Gastroesophageal sphincter (tissue), 4 donors: Measurements from ENCODE around the gene EFNA2. TPM values are rescaled to one million over a fixed set of nuclear protein-coding genes. Genes with fewer than 3 reads are reported as not detected.
A peak's percentile ranks its signal among the peaks of the same experiment; 100 is the strongest.

Source experiments
- ATAC-seq: fragments of 150-250 bp; one replicate; pipeline ENCODE4 v1.9.1; 2016; ENCODE audit warnings: mild to moderate bottlenecking, moderate library complexity
- H3K27ac ChIP-seq, 4 donors: fragments of 200-600 bp; sonication (generic) in 3 of 4; 1 replicate in 3 of 4; 2 replicates in 1 of 4; pipeline ENCODE4 v1.5.1; 2016 to 2019
- H3K27me3 ChIP-seq: fragments of 200-600 bp; sonication (generic); one replicate; pipeline ENCODE4 v1.5.1; 2019
- H3K36me3 ChIP-seq, 2 donors: fragments of 200-600 bp; sonication (generic); one replicate each; pipeline ENCODE4 v1.5.1; 2019; ENCODE audit warnings: control low read depth in 1 of 2
- H3K4me1 ChIP-seq, 3 donors: fragments of 200-600 bp; sonication (generic); 1 replicate in 2 of 3; 2 replicates in 1 of 3; pipeline ENCODE4 v1.5.1; 2016 to 2019; ENCODE audit warnings: control low read depth in 2 of 3
- H3K4me3 ChIP-seq, 2 donors: fragments of 200-600 bp; sonication (generic); one replicate each; pipeline ENCODE4 v1.5.1; 2019; ENCODE audit warnings: mild to moderate bottlenecking in 1 of 2, moderate library complexity in 1 of 2
- H3K9me3 ChIP-seq, 3 donors: fragments of 200-600 bp; sonication (generic); one replicate each; pipeline ENCODE4 v1.5.1; 2017 to 2019; ENCODE audit warnings: control low read depth in 2 of 3
- EP300 ChIP-seq: sonication (generic); formaldehyde crosslinking; IDR thresholded peaks from one replicate; pipeline ENCODE4 v1.6.1; 2017; ENCODE audit warnings: antibody characterized with exemption, mild to moderate bottlenecking
- POLR2A ChIP-seq, 2 donors: fragments of 450-650 bp; IDR thresholded peaks; one replicate each; pipeline ENCODE4 v1.6.1; 2017; ENCODE audit warnings: antibody characterized with exemption in 2 of 2, mild to moderate bottlenecking in 2 of 2, moderate library complexity in 1 of 2
- POLR2AphosphoS5 ChIP-seq: sonication (generic); formaldehyde crosslinking; IDR thresholded peaks from one replicate; pipeline ENCODE4 v1.6.1; 2017; ENCODE audit warnings: antibody characterized with exemption
- WGBS, 2 donors: methylation state at CpG; one replicate each; pipeline ENCODE4 v1.1.5; 2018; ENCODE audit warnings: low coverage in 1 of 2; 5-methylcytosine and 5-hydroxymethylcytosine counted together
- total RNA-seq, 4 donors: library from RNA; depleted of rRNA; stranded (reverse); fragments of >200 nt; gene quantifications; one replicate each; pipeline ENCODE4 v1.1.0, GENCODE V29; 2016
- TF ChIP-seq, protein P1 (sequence below), 4 experiments: fragments of 200-600 bp in 2 of 4; fragments of 450-650 bp in 2 of 4; sonication (generic) in 1 of 4; IDR thresholded peaks; one replicate each; pipeline ENCODE4 v1.5.1; 2017 to 2019; ENCODE audit warnings: antibody characterized with exemption in 4 of 4, mild to moderate bottlenecking in 2 of 4, moderate library complexity in 2 of 4

EFNA2 gene
- total RNA-seq, 4 donors from 2014 or later: not detected

DNA sequence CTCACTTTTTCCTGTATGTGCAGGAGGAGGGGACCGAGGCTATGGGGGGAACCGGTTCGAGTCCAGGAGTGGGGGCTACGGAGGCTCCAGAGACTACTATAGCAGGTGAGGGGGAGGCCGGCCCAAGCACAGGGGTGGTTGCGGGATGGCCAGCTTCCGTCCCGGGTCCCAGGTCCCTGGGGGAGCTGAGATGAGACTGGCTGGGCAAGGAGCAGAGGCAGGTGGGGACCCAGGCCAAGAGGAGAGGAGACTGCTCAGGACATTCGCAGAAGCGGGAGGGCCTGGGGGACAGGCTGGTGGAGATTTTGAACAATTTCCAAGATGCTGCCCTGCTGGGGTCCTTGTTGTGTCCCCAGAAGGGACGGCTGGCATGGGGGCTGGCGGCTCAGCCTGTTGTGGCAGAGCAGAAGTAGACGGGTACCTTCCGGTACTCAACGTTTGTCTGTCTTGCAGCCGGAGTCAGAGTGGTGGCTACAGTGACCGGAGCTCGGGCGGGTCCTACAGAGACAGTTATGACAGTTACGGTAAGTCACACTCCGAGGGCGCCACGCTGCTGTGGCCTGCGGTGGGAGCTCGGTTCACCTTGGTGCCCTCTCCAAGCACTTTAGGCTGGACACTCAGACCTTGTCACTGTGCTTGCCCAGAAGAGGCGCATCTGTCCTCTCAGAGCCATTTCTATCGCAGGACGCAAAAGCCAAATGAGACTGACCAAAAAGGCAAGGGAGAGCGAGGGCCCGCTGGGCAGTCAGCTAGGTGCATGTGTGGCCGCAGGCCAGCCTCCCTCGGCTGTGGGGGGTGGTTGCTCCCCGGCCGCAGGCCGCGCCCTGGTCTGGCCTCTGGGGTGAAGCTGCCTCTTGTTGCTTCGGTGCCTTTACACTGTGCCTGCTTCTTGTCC is 13.9 kb upstream of the EFNA2 start:
- H3K27me3 ChIP-seq: no peaks in the 10 kb centered on the region
- H3K27ac ChIP-seq: peak overlapping the region in 3 of 4 donors; percentile 99 to 100 (median 99)
- H3K9me3 ChIP-seq: no peaks in the 10 kb centered on the region
- ATAC-seq: no peak
- H3K4me3 ChIP-seq: peak overlapping the region in 1 of 2 donors; percentile 96
- peaks cover 0 to 43% of the 10 kb centered on the region in 2 donors for H3K36me3 ChIP-seq
- H3K4me1 ChIP-seq: peaks cover 3 to 88% (median 74%) of the 10 kb centered on the region in 3 donors
- 49 to 60% methylated on average over 3 of the region's 37 CpGs for WGBS, 2 donors
- TF ChIP-seq POLR2AphosphoS5 (no peak), EP300 (no peak), POLR2A (IDR thresholded peaks at IDR 0.05) (no peak)
- TF ChIP-seq, protein P1, sequence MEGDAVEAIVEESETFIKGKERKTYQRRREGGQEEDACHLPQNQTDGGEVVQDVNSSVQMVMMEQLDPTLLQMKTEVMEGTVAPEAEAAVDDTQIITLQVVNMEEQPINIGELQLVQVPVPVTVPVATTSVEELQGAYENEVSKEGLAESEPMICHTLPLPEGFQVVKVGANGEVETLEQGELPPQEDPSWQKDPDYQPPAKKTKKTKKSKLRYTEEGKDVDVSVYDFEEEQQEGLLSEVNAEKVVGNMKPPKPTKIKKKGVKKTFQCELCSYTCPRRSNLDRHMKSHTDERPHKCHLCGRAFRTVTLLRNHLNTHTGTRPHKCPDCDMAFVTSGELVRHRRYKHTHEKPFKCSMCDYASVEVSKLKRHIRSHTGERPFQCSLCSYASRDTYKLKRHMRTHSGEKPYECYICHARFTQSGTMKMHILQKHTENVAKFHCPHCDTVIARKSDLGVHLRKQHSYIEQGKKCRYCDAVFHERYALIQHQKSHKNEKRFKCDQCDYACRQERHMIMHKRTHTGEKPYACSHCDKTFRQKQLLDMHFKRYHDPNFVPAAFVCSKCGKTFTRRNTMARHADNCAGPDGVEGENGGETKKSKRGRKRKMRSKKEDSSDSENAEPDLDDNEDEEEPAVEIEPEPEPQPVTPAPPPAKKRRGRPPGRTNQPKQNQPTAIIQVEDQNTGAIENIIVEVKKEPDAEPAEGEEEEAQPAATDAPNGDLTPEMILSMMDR (IDR thresholded peaks at IDR 0.05): no peak

DNA sequence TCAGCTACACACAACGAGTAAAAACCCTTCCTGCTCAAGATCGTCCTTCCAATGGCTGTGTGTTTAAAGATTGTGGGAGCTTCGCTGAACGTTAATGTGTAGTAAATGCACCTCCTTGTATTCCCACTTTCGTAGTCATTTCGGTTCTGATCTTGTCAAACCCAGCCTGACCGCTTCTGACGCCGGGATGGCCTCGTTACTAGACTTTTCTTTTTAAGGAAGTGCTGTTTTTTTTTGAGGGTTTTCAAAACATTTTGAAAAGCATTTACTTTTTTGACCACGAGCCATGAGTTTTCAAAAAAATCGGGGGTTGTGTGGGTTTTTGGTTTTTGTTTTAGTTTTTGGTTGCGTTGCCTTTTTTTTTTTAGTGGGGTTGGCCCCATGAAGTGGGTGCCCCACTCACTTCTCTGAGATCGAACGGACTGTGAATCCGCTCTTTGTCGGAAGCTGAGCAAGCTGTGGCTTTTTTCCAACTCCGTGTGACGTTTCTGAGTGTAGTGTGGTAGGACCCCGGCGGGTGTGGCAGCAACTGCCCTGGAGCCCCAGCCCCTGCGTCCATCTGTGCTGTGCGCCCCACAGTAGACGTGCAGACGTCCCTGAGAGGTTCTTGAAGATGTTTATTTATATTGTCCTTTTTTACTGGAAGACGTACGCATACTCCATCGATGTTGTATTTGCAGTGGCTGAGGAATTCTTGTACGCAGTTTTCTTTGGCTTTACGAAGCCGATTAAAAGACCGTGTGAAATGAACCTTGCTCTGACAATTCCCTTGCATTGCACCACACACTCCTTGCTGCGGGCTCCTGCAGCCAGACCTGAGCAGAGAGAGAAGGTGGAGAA is 13.0 kb upstream of the EFNA2 start:
- H3K27me3 ChIP-seq: no peaks in the 10 kb centered on the region
- H3K36me3 ChIP-seq: peaks cover 0 to 52% of the 10 kb centered on the region in 2 donors
- peaks cover 3 to 84% (median 69%) of the 10 kb centered on the region in 3 donors for H3K4me1 ChIP-seq
- no peaks in the 10 kb centered on the region for H3K9me3 ChIP-seq
- H3K27ac ChIP-seq: peak overlapping the region in 3 of 4 donors; percentile 99 to 100 (median 99)
- no peak for ATAC-seq
- TF ChIP-seq POLR2A (IDR thresholded peaks at IDR 0.05): no peak
- TF ChIP-seq EP300: no peak
- TF ChIP-seq, protein P1 (IDR thresholded peaks at IDR 0.05): no peak
- TF ChIP-seq POLR2AphosphoS5: no peak
- peak overlapping the region in 1 of 2 donors; percentile 96 for H3K4me3 ChIP-seq
- 37 to 67% methylated on average over 13 to 30 of the region's 33 CpGs for WGBS, 2 donors

DNA sequence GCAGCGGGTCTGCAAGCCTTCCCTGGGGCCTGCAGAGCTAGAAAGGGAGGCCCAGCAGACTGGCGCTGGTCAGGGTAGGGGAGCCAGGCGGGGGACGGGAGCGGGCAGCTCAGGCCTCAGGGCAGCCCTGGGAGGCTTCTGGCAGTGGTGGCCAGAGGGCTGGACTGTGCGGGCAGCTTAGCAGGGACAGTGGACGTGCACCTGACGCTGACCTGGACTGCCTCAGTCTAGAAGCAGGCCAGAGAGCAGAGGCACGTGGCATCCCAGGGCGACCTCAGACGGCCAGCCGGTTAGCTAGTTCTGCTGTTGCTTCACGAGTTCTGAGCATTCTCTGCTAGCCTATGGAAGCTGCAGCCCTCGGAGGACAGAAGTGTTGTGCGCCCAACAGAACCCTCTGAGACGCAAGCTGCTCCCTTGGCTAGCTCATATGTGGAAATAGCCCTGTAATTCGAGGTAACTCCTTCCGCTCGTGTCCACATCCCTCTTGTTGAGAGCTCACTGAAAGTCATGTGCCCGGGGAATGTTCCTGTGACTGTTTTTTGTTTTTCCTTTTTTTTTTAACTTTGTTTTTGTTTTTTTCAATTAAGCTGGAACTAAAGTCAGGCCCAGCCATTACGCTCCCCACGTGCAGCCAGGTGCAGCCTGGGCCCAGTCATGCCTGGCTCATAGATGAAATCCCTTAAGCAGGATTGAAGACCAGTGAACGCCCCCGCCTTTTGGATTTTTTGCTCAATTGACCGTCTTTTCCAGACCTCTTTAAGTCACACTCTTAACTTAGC is 12.2 kb upstream of the EFNA2 start:
- Histone ChIP-seq H3K27me3 (no peaks in the 10 kb centered on the region), H3K9me3 (no peaks in the 10 kb centered on the region), H3K4me3 (peak overlapping the region in 1 of 2 donors; percentile 96), H3K4me1 (peaks cover 3 to 76% (median 61%) of the 10 kb centered on the region in 3 donors), H3K27ac (peak overlapping the region; percentile 13 to 100 (median 96)), H3K36me3 (peaks cover 0 to 58% of the 10 kb centered on the region in 2 donors)
- 64 to 70% methylated on average over 2 to 10 of the region's 25 CpGs for WGBS, 2 donors
- TF ChIP-seq POLR2AphosphoS5: no peak
- TF ChIP-seq, protein P1 (IDR thresholded peaks at IDR 0.05): no peak
- TF ChIP-seq EP300: no peak
- TF ChIP-seq POLR2A (IDR thresholded peaks at IDR 0.05): no peak
- no peak for ATAC-seq

DNA sequence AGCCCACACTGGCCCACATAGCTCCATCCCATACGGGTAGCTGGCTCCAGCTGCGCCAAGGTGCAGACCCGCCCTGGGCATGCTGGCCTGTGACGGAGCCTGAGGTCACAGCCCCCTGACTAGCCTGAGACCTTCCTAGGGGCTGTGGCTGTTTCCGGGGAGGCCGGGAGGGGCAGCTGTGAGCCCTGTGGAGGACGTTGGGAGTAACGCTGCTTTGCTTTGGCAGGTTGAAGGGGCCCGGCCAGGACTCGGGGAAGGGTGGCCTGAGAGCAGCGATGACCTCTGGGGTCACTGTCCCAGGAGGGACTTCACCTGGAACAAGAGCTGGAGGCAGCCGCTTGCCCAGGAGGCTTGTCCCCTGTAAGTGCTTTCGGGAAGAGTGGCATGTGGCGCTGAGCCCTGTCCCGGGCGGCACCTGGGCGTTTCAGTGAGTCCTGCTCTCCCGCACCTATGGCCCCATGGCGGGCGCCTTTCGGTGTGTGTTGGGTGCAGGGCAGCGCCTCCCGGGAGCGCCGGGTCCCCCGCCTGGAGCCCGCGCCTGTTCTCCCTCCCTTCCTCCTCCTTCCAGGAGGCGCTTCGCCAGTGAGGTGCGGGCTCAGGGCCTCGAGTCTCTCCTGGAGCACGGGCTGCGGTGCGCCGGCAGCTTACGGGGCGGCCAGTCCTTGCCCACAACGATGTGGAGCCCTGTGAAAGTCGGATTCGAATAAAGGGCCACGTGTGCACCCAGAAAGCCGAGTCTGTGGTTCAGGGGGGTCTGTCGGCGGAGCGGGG is 11.4 kb upstream of the EFNA2 start:
- H3K4me3 ChIP-seq: peak overlapping the region in 1 of 2 donors; percentile 72
- no peaks in the 10 kb centered on the region for H3K9me3 ChIP-seq
- no peak for ATAC-seq
- H3K4me1 ChIP-seq: peaks cover 3 to 73% (median 57%) of the 10 kb centered on the region in 3 donors
- no peak for TF ChIP-seq POLR2AphosphoS5
- TF ChIP-seq POLR2A (IDR thresholded peaks at IDR 0.05): no peak
- no peak for TF ChIP-seq EP300
- TF ChIP-seq, protein P1 (IDR thresholded peaks at IDR 0.05): no peak
- no peaks in the 10 kb centered on the region for H3K27me3 ChIP-seq
- 0% methylated on average over 1 of the region's 46 CpGs; no CpG with 5 or more reads in 1 of the 2 donors for WGBS, 2 donors
- H3K27ac ChIP-seq: peak overlapping the region; percentile 71 to 100 (median 96)
- H3K36me3 ChIP-seq: peaks cover 0 to 66% of the 10 kb centered on the region in 2 donors
